ENCODE measurements around the gene DCLK2.
A peak's percentile ranks its signal among the peaks of the same experiment; 100 is the strongest.

The DCLK2 gene

GRCh38 chr4:150116506-150116905 lies 38.3 kb downstream of the DCLK2 start:
- peaks cover 2% of the 10 kb centered on the region; the same call in 1 of the 2 replicates for H3K36me3 ChIP-seq (ENCODE audit: insufficient read depth, low read length)
- no peak overlapping the region for H2AFZ ChIP-seq (ENCODE audit: low read length, unreplicated experiment)
- H3K4me3 ChIP-seq (ENCODE audit: low read depth, low read length): no peak overlapping the region
- peaks cover 14% of the 10 kb centered on the region for H3K4me1 ChIP-seq (ENCODE audit: control insufficient read depth, insufficient read depth, low read length, unreplicated experiment)
- no peaks in the 10 kb centered on the region for H3K27me3 ChIP-seq (ENCODE audit: insufficient read depth, low read length)
- H3K79me2 ChIP-seq (ENCODE audit: control insufficient read depth, insufficient read depth, low read length, unreplicated experiment): no peaks in the 10 kb centered on the region
- H3K27ac ChIP-seq (ENCODE audit: low read depth, low read length): no peak overlapping the region

GRCh38 chr4:150117094-150117493 lies 38.8 kb downstream of the DCLK2 start:
- Histone ChIP-seq H3K27ac (ENCODE audit: low read depth, low read length) (no peak overlapping the region), H3K36me3 (ENCODE audit: insufficient read depth, low read length) (peaks cover 5% of the 10 kb centered on the region; the same call in 1 of the 2 replicates), H3K4me1 (ENCODE audit: control insufficient read depth, insufficient read depth, low read length, unreplicated experiment) (peaks cover 14% of the 10 kb centered on the region), H3K79me2 (ENCODE audit: control insufficient read depth, insufficient read depth, low read length, unreplicated experiment) (no peaks in the 10 kb centered on the region), H3K4me3 (ENCODE audit: low read depth, low read length) (no peak overlapping the region), H2AFZ (ENCODE audit: low read length, unreplicated experiment) (no peak overlapping the region), H3K27me3 (ENCODE audit: insufficient read depth, low read length) (no peaks in the 10 kb centered on the region)

GRCh38 chr4:150117629-150118028 lies 39.4 kb downstream of the DCLK2 start:
- no peaks in the 10 kb centered on the region for H3K79me2 ChIP-seq (ENCODE audit: control insufficient read depth, insufficient read depth, low read length, unreplicated experiment)
- H3K4me1 ChIP-seq (ENCODE audit: control insufficient read depth, insufficient read depth, low read length, unreplicated experiment): peaks cover 14% of the 10 kb centered on the region
- H3K27ac ChIP-seq (ENCODE audit: low read depth, low read length): no peak overlapping the region
- H3K27me3 ChIP-seq (ENCODE audit: insufficient read depth, low read length): no peaks in the 10 kb centered on the region
- H3K4me3 ChIP-seq (ENCODE audit: low read depth, low read length): no peak overlapping the region
- H2AFZ ChIP-seq (ENCODE audit: low read length, unreplicated experiment): no peak overlapping the region
- peaks cover 5% of the 10 kb centered on the region; the same call in 1 of the 2 replicates for H3K36me3 ChIP-seq (ENCODE audit: insufficient read depth, low read length)

GRCh38 chr4:150119492-150119891 lies 41.2 kb downstream of the DCLK2 start:
- peak overlapping the region; percentile 29; the same call in 1 of the 2 replicates for H3K27ac ChIP-seq (ENCODE audit: low read depth, low read length)
- H3K4me3 ChIP-seq (ENCODE audit: low read depth, low read length): no peak overlapping the region
- H3K27me3 ChIP-seq (ENCODE audit: insufficient read depth, low read length): no peaks in the 10 kb centered on the region
- H3K4me1 ChIP-seq (ENCODE audit: control insufficient read depth, insufficient read depth, low read length, unreplicated experiment): peaks cover 14% of the 10 kb centered on the region
- peak overlapping the region; percentile 25 for H2AFZ ChIP-seq (ENCODE audit: low read length, unreplicated experiment)
- peaks cover 5% of the 10 kb centered on the region; the same call in 1 of the 2 replicates for H3K36me3 ChIP-seq (ENCODE audit: insufficient read depth, low read length)
- H3K79me2 ChIP-seq (ENCODE audit: control insufficient read depth, insufficient read depth, low read length, unreplicated experiment): no peaks in the 10 kb centered on the region

- Histone ChIP-seq H3K27me3 (ENCODE audit: insufficient read depth, low read length) (no peaks in the 10 kb centered on the region), H2AFZ (ENCODE audit: low read length, unreplicated experiment) (no peak overlapping the region), H3K79me2 (ENCODE audit: control insufficient read depth, insufficient read depth, low read length, unreplicated experiment) (no peaks in the 10 kb centered on the region), H3K36me3 (ENCODE audit: insufficient read depth, low read length) (peaks cover 5% of the 10 kb centered on the region; the same call in 1 of the 2 replicates), H3K4me3 (ENCODE audit: low read depth, low read length) (no peak overlapping the region), H3K27ac (ENCODE audit: low read depth, low read length) (no peak overlapping the region), H3K4me1 (ENCODE audit: control insufficient read depth, insufficient read depth, low read length, unreplicated experiment) (peaks cover 36% of the 10 kb centered on the region)
These were observed 44.8 kb downstream of the DCLK2 start for GRCh38 chr4:150123087-150123486.

GRCh38 chr4:150123796-150124677 lies 45.8 kb downstream of the DCLK2 start:
- peaks cover 5% of the 10 kb centered on the region; the same call in 1 of the 2 replicates for H3K36me3 ChIP-seq (ENCODE audit: insufficient read depth, low read length)
- H2AFZ ChIP-seq (ENCODE audit: low read length, unreplicated experiment): no peak overlapping the region
- no peak overlapping the region for H3K27ac ChIP-seq (ENCODE audit: low read depth, low read length)
- H3K4me1 ChIP-seq (ENCODE audit: control insufficient read depth, insufficient read depth, low read length, unreplicated experiment): peaks cover 37% of the 10 kb centered on the region
- H3K4me3 ChIP-seq (ENCODE audit: low read depth, low read length): no peak overlapping the region
- H3K79me2 ChIP-seq (ENCODE audit: control insufficient read depth, insufficient read depth, low read length, unreplicated experiment): no peaks in the 10 kb centered on the region
- no peaks in the 10 kb centered on the region for H3K27me3 ChIP-seq (ENCODE audit: insufficient read depth, low read length)

- peak overlapping the region; percentile 14 for H2AFZ ChIP-seq (ENCODE audit: low read length, unreplicated experiment)
- peaks cover 31% of the 10 kb centered on the region for H3K4me1 ChIP-seq (ENCODE audit: control insufficient read depth, insufficient read depth, low read length, unreplicated experiment)
- H3K27me3 ChIP-seq (ENCODE audit: insufficient read depth, low read length): no peaks in the 10 kb centered on the region
- H3K36me3 ChIP-seq (ENCODE audit: insufficient read depth, low read length): peaks cover 5% of the 10 kb centered on the region; the same call in 1 of the 2 replicates
- peak overlapping the region; percentile 55 for H3K27ac ChIP-seq (ENCODE audit: low read depth, low read length)
- no peaks in the 10 kb centered on the region for H3K79me2 ChIP-seq (ENCODE audit: control insufficient read depth, insufficient read depth, low read length, unreplicated experiment)
- peak overlapping the region; percentile 57 for H3K4me3 ChIP-seq (ENCODE audit: low read depth, low read length)
These were observed 48.1 kb downstream of the DCLK2 start for GRCh38 chr4:150126201-150126863.

GRCh38 chr4:150126864-150127203 lies 48.6 kb downstream of the DCLK2 start:
- Histone ChIP-seq H3K36me3 (ENCODE audit: insufficient read depth, low read length) (0 out of 2 replicates have a peak, but pooled peaks cover under 1% of the 10 kb centered on the region), H3K4me3 (ENCODE audit: low read depth, low read length) (peak overlapping the region; percentile 57), H3K27ac (ENCODE audit: low read depth, low read length) (peak overlapping the region; percentile 55), H3K79me2 (ENCODE audit: control insufficient read depth, insufficient read depth, low read length, unreplicated experiment) (no peaks in the 10 kb centered on the region), H3K27me3 (ENCODE audit: insufficient read depth, low read length) (no peaks in the 10 kb centered on the region), H3K4me1 (ENCODE audit: control insufficient read depth, insufficient read depth, low read length, unreplicated experiment) (peaks cover 36% of the 10 kb centered on the region), H2AFZ (ENCODE audit: low read length, unreplicated experiment) (peak overlapping the region; percentile 14)

GRCh38 chr4:150127757-150128156 lies 49.5 kb downstream of the DCLK2 start:
- Histone ChIP-seq H3K27ac (ENCODE audit: low read depth, low read length) (no peak overlapping the region), H3K4me1 (ENCODE audit: control insufficient read depth, insufficient read depth, low read length, unreplicated experiment) (peaks cover 40% of the 10 kb centered on the region), H3K36me3 (ENCODE audit: insufficient read depth, low read length) (no peaks in the 10 kb centered on the region), H2AFZ (ENCODE audit: low read length, unreplicated experiment) (no peak overlapping the region), H3K27me3 (ENCODE audit: insufficient read depth, low read length) (no peaks in the 10 kb centered on the region), H3K79me2 (ENCODE audit: control insufficient read depth, insufficient read depth, low read length, unreplicated experiment) (no peaks in the 10 kb centered on the region), H3K4me3 (ENCODE audit: low read depth, low read length) (no peak overlapping the region)

- H3K79me2 ChIP-seq (ENCODE audit: control insufficient read depth, insufficient read depth, low read length, unreplicated experiment): no peaks in the 10 kb centered on the region
- peaks cover 41% of the 10 kb centered on the region for H3K4me1 ChIP-seq (ENCODE audit: control insufficient read depth, insufficient read depth, low read length, unreplicated experiment)
These were observed 52.7 kb downstream of the DCLK2 start for GRCh38 chr4:150130933-150131332.

More at GRCh38 chr4:150130933-150131332, 52.7 kb downstream of the DCLK2 start:
- Histone ChIP-seq H3K27me3 (ENCODE audit: insufficient read depth, low read length) (no peaks in the 10 kb centered on the region), H3K4me3 (ENCODE audit: low read depth, low read length) (no peak overlapping the region), H2AFZ (ENCODE audit: low read length, unreplicated experiment) (no peak overlapping the region), H3K36me3 (ENCODE audit: insufficient read depth, low read length) (no peaks in the 10 kb centered on the region), H3K27ac (ENCODE audit: low read depth, low read length) (peak overlapping the region; percentile 33; the same call in 1 of the 2 replicates)

Data from ACC112 (cell line).